Raji (cell line): ENCODE data around the gene HLCS.

Source experiments
- POLR2A ChIP-seq: IDR thresholded peaks from 2 replicates; pipeline ENCODE4 v1.6.1; 2011; ENCODE audit warnings: low read depth, low read length, control low read depth; ENCODE audit not compliant: insufficient read depth

HLCS gene

DNA sequence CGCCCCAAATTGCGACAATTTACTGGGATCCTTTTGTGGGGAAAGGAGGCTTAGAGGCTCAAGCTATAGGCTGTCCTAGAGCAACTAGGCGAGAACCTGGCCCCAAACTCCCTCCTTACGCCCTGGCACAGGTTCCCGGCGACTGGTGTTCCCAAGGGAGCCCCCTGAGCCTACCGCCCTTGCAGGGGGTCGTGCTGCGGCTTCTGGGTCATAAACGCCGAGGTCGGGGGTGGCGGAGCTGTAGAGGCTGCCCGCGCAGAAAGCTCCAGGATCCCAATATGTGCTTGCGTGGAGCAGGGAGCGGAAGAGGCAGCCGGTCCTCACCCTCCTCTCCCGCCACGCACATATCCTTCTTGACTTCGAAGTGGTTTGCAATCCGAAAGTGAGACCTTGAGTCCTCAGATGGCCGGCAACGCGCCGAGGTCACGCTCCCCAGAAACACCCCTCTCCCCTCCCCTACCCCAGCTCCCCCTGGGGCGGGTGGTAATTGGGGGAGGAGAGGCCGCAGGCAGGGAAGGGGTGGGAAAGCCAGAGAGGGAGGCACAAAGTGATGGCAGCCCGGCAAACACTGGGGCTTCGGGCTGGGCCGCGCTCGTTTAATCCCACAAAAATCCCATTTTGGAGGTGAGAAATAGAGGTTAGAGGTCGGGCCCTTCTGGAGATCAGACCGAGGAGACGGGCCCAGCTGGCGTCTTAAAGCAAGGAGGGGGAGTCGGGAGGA, 261.4 kb downstream of the HLCS start:
- no peak for TF ChIP-seq POLR2A

- no peak for TF ChIP-seq POLR2A
Observed at GRCh38 chr21:36704281-36704957, 262.1 kb downstream of the HLCS start.

DNA sequence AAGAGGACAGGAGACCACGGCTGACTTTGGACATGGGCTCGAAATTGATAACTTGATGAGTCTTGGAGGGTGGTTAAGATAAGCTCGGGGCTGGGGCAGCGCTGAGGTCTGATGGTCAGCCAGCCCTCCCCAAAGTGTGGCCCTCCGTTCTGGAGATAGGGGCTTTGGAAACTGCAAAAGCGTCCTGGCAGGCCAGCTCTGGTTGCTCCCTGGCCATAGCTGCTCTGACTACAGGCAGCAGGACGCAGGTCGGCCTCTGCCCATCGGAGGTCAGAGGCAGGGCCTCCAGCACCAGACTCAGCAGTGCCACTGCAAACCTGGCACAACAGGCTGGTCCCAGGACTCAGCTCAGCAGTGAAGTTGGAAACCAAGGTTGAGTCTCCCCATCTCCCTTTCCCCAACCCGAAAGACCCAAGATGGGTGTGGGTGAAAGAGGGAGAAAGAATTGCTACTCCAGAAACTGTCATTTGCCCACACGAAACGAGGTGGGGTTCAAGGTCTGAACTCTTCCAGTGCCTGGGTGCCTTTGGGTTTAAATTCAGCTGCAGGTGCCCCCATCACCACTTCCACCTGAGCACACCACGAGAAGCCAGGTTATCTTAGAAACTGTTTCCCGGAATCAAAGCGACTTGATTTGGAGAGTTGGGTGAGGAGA, 262.7 kb downstream of the HLCS start:
- no peak for TF ChIP-seq POLR2A

GRCh38 chr21:36703123-36703522, 263.3 kb downstream of the HLCS start:
- TF ChIP-seq POLR2A: no peak

- no peak for TF ChIP-seq POLR2A
Observed at GRCh38 chr21:36702622-36702968, 263.9 kb downstream of the HLCS start.

GRCh38 chr21:36701756-36702621, 264.5 kb downstream of the HLCS start:
- TF ChIP-seq POLR2A: no peak

- TF ChIP-seq POLR2A: no peak
Observed at GRCh38 chr21:36700971-36701755, 265.3 kb downstream of the HLCS start.
